GM15510 (cell line): ENCODE results near the gene PKMYT1.

ENCODE experiments used
- POLR2A ChIP-seq: IDR thresholded peaks from 3 replicates; pipeline ENCODE4 v1.6.1; 2011; ENCODE audit warnings: borderline replicate concordance; ENCODE audit not compliant: insufficient read length; ENCODE audit errors: extremely low read depth

The PKMYT1 gene

DNA sequence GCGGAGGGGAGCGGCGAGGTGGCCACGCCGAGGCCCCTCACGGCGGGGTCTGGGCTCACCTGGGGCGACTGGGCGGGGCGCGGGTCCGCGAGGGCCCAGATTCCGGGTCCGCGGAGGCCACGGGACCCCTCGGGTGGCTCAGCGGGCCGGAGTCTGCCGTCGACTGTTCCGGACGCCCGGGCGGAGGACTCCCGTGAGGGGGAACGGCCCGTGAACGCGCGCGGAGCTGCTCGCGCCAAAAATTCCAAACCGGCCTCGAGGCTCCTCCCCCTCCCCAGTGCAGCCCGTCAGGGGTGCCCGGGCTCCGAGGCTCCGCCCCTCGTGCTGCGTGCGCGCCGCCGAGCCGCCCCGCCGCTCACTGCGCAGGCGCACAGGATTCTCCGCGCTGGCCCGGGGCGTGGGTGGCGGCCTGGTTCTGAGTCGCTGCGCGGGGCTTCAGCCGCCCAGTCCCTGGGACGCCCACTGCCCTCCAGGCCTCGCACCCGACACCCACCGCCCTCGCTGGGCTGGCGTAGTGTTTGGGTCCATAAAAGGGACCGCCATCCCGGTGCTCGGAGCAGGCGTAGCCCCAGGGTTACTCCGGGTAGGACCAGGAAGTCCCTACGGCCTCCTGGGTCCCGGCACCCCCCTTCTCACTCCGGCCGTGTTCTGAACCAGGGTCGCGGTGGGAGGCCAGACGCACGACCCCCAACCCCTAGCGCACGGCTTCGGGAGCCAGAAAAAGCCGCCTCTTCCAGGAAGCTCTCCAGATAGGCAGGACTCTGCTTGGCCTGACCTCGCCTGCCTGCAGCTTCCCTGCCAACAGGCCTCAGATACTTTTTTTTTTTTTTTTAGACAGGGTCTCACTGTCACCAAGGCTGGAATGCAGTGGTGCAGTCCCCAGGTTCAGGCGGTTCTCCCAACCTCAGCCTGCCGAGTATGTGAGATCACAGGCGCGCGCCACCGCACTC is at the start of gene PKMYT1:
PKMYT1 (minus strand) TSS at position 220 of the 950 bp plus-strand sequence. CDS start 789 bp downstream, outside the sequence.
- TF ChIP-seq POLR2A = peak; percentile 98

DNA sequence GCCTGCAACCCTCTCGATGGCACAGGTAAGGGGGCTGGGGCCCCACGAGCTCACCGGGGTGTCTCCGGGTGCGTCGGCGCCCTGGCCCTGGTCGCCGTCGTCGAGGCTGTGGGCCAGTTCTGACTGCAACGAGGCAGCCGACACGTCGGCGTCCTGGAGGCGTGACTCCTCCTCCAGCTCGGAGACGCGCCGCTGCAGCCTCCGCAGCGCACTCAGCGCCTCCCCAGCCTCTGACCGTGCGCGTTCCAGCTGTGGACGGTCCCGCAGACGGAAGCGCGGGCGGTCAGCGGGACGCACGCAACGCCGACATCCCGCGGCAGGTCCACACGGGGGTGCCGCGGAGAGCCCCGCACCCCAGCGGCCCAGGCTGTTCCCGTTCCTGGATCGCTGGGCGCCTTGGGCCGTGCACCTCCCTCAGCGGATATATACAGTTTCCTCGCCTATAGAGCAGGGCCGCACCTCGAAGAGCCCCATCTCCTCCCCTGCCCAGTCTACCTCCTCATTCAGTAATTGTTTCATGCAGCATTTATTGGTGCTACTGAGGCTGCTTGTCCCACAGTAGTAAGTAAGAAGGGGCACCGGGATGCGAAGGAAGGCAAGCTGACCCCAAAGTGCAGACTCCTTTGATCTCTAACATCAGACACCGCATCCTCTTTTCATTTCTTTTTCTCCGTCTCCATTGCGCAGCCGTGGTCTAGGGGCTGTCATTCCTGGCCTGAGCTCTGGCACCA is 49.4 kb upstream of the PKMYT1 start:
- TF ChIP-seq POLR2A = no peak

DNA sequence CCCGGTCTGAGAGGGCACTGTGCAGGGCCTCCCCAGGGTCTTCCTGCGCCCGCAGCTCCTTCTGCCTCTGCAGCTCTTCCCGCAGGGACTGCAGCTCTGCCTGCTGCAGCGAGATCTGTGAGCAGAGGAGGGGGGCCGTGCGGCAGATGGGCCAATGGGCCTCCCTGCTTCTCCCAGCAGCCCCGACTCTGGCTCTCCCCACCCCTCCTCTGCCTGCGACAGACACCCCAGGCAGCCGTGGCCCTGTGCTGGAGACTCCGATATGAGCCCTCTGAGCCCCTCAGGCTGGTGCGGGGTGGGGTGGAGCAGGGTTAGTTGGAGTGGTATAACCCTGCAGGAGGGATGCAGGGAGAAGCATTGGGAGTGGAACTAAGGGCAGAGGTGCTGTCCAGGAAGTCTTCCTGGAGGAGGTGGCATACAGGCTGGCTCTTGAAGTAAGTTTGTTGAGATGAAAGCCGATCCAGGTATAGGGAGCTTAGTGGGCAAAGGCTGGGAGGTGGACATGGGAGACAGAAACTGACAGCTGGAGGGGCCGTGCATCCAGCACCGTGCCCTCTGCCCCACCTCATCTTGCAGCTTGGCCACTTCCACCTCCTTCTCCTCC is 48.6 kb upstream of the PKMYT1 start:
- no peak for TF ChIP-seq POLR2A

DNA sequence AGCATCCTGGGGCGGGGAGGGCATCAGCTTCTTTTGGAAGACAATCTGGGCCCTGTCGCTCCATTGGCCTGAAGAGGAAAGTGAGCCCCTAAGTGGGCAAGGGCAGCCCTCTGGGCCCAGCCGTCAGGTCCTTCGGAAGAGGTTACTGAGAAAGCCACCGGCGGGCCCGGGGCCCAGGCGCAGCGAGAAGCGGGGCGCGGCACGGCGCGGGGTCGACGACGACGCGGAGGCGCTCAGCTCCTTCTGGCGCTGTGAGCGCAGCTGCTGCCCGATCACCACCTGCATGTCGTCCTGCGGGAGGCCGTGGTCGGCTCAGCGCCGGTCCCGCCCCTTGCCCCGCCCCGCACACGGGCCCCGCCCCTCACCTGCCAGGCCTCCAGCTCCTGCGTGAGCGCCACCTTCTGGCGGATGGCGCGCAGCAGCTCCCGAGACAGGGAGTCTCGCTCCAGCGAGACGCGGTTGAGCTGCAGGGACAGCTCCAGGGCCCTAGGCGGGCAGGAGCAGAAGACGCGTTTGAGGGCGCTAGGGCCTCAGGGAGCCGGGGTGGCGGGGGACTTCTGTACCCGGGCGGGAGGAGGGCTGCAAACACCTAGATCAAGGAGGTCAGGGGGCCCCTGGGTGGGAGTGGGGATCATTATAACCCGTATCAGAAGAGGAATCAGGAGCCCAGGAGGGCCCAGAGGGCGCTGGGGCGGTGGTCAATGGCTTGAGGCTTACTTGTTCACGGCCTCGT is 47.9 kb upstream of the PKMYT1 start:
- TF ChIP-seq POLR2A = no peak

DNA sequence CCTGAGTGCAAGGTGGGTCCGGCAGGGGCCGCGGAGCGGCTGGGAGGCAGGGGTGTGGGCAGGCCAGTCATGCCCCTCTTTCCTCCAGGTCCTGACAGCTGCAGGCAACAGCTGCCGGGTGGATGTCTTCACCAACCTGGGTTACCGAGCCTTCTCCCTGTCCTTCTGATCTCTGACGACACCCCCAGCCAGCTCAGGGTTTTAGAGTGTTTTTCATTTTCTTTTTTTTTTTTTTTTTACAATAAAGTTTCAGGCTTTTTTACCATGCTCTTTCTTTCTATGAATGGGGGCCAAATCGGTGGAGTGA is 47.2 kb upstream of the PKMYT1 start:
- TF ChIP-seq POLR2A = no peak

DNA sequence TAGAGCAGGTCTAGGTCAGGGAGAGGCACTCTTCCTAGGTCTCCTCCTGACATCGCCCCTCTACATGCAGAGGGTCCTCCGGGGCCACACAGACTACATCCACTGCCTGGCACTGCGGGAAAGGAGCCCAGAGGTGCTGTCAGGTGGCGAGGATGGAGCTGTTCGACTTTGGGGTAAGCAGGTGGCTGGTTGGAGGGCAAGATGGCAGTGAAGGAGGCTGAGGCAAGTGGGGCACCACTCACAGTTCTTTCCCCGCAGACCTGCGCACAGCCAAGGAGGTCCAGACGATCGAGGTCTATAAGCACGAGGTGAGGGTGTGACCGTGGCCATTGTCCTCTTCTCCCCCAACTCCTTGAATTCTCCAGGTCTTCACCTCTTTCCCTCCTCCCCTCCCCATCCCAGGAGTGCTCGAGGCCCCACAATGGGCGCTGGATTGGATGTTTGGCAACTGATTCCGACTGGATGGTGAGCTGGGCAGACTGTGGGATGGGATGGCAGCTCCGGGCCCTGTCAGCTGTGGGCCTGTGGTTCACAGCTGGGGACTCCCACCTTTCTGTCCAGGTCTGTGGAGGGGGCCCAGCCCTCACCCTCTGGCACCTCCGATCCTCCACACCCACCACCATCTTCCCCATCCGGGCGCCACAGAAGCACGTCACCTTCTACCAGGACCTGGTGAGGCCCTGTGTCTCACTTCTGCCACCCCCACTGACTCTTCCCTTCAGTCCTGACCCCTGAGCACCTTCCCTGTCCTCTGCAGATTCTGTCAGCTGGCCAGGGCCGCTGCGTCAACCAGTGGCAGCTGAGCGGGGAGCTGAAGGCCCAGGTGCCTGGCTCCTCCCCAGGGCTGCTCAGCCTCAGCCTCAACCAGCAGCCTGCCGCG is 46.6 kb upstream of the PKMYT1 start:
- TF ChIP-seq POLR2A = no peak

DNA sequence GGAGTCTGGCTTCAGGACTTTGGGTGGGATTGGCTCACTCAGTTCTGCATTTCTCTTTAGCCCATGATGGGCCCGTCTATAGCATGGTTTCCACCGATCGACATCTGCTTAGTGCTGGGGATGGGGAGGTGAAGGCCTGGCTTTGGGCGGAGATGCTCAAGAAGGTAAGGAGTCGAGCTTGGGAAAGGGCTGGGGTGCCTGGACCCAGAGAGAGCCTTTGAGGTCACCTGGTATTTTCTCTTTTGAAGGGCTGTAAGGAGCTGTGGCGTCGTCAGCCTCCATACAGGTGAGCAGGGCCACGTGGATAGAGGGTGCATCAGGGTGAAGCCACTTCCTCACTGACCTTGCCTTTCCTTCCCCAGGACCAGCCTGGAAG is 45.7 kb upstream of the PKMYT1 start:
- TF ChIP-seq POLR2A = no peak

DNA sequence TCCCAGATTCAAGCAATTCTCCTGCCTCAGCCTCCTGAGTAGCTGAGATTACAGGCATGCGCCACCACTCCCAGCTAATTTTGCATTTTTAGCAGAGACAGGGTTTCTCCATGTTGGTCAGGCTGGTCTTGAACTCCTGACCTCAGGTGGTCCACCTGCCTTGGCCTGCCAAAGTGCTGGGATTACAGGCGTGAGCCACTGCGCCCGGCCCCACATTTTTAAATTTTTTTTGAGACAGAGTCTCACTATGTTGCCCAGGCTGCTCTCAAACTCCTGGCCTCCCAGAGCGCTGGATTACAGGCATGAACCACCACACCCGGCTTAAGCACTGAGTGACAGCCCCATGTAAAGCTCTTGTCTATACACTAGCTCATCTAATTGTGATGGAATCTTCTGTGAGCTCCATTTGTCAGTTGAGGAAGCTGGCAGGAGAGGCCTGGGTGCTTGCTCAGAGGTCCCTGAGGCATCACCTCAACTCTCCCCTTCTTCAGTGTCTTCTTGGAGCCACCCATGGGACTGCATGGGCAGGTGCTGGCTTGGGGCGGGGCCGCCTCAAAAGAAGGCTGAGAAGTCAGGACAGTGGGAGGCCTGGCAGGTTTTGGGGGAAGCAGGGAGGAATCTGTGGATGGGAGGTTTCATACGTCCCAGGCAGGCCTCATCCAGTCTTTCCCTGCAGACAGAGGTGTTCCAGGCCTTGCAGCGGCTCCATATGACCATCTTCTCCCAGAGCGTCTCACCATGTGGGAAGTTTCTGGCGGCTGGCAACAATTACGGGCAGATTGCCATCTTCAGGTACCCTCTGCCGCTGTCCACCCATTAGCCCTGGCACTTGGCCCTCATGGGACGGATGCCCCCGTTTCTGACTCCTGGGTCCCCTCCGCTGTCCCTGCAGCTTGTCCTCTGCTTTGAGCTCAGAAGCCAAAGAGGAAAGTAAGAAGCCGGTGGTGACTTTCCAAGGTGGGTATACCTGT is 45.1 kb upstream of the PKMYT1 start:
- no peak for TF ChIP-seq POLR2A

DNA sequence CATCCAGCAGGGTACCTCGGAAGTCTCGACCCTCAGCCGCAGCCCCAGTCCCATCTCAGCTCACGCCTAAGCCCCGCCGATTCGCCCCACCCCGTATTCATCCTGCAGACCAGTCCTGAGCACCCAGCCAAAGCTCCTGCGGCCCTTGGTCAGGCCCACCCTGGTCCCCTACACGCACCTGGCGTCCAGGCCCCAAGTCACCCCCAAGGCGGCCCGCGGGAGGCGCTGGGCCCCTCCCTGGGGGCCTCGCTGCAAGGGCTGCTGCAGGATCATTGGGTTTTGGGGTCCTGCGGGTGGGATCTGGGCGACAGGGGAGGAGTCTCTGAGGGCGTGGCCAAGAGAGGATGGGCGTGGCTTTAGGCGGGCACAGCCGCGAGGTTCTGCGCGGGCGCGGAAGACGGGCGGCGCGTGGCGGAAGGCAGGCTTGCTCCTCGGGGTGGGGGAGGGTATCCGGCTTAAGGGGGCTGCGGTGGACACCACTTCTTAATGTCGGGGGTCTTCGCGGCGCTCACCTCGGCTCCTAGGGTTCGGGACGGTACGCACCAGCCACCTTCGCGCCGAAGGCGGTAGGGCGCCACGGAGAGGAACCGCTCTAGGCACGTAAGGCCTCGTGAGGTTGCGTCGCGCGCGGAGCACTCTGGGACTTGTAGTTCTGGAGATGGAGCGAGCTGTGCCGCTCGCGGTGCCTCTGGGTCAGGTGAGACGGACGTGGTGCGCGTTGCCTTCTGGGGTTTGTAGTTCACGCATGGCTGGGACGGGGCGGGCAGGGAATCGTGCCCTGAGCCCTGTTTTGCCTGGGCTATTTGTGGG is 43.6 kb upstream of the PKMYT1 start, which contains the start of the genes HCFC1R1 and THOC6:
HCFC1R1 (minus strand) TSS at position 274 of the 810 bp plus-strand sequence; CDS start at position 273, 1 bp downstream.
THOC6 (plus strand) TSS at position 367 of the 810 bp plus-strand sequence; CDS start at position 659, 292 bp downstream.
- peak; percentile 89 for TF ChIP-seq POLR2A

DNA sequence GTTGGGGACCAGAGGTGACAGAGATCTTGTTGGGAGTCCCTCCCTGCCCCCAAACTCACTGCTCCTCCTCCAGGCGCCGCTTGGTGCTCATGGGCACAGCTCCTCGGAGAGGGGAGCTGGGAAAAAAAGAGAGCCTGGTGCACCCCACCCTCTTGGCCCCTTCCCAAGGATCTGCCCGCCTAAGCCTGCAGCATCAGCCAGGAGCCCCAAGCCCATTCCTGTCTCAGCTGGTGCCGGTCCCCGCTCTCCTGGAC is 43.1 kb upstream of the PKMYT1 start:
- TF ChIP-seq POLR2A = no peak

DNA sequence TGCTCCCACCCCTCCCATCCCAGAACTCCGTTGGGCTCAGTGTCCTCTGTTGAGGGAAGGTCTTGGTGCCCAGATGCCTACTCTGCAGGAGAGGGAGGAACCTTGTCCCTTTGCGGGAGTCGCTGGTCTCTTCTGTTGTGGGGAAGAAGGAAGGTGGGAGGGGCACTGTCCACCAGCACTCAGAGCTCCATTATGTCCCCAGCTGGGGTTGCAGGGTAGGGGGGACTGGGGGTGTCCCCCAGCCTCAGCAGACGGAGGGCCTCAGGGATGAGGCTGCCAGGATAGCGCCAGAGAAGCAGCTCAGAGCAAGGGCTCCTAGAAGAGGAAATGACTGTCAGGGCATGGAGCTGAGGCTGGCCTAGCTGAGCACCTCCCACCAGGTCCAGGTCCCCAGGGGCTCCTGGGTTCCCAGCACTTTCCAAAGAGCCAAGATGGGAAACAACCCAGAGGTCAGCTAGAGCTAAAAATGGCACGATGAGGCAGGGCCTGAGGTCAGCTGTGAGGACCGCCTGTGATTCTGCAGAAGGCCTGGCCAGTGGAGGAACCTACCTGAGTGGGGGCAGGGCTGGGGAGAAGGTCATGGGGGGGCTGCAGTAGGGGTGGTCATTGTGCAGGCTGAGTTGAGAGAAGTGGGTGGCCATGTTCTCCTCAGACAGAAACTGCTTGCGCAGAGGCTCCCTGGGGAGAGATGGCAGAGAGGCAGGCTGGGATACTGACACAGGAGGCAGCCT is 42.6 kb upstream of the PKMYT1 start:
- no peak for TF ChIP-seq POLR2A
